C4-2B (cell line): ENCODE data around the gene RUFY1.

Source experiments
- CTCF ChIP-seq: fragments of 450-650 bp; conservative IDR thresholded peaks from 2 replicates; pipeline ENCODE4 v1.5.1; 2017; ENCODE audit warnings: mild to moderate bottlenecking
- ZFX ChIP-seq: fragments of 450-650 bp; IDR thresholded peaks from 2 replicates; pipeline ENCODE4 v1.6.1; 2017

GRCh38 chr5:179617930-179618329, 67.6 kb downstream of the RUFY1 start:
- TF ChIP-seq CTCF = no peak
- no peak for TF ChIP-seq ZFX
